NB4 (cell line): ENCODE data around the gene PROX1.

Experiments used
- DNase-seq: peaks from one replicate; pipeline ENCODE4 v3.0.0; 2010; ENCODE audit warnings: low read depth
- H3K4me3 ChIP-seq: one replicate; pipeline ENCODE4 v1.5.1; 2011; ENCODE audit warnings: mild to moderate bottlenecking, low read depth, low read length, moderate library complexity
- CTCF ChIP-seq: IDR thresholded peaks from one replicate; pipeline ENCODE4 v1.5.1; 2012; ENCODE audit warnings: low read depth, low read length
- MAX ChIP-seq: IDR thresholded peaks from 2 replicates; pipeline ENCODE4 v1.6.1; 2011; ENCODE audit warnings: low read depth, low read length
- MYC ChIP-seq: IDR thresholded peaks from 2 replicates; pipeline ENCODE4 v1.6.1; 2011; ENCODE audit warnings: low read depth, low read length
- POLR2A ChIP-seq: IDR thresholded peaks from 2 replicates; pipeline ENCODE4 v1.6.1; 2011; ENCODE audit warnings: mild to moderate bottlenecking; ENCODE audit not compliant: insufficient read length; ENCODE audit errors: extremely low read depth

Gene PROX1

GRCh38 chr1:213973129-213973528 lies 14.6 kb upstream of the PROX1 start:
- H3K4me3 ChIP-seq: no peak overlapping the region
- TF ChIP-seq POLR2A (no peak), MYC (no peak), MAX (no peak), CTCF (no peak)
- peak; percentile 55 for DNase-seq

GRCh38 chr1:213976665-213977485 lies 10.9 kb upstream of the PROX1 start:
- H3K4me3 ChIP-seq: no peak overlapping the region

GRCh38 chr1:213977486-213977842 lies 10.3 kb upstream of the PROX1 start:
- H3K4me3 ChIP-seq: no peak overlapping the region
- no peak for DNase-seq
- TF ChIP-seq CTCF (no peak), POLR2A (no peak), MAX (no peak), MYC (no peak)

More at GRCh38 chr1:213976665-213977485, 10.9 kb upstream of the PROX1 start:
- no peak for TF ChIP-seq MYC
- no peak for TF ChIP-seq MAX
- no peak for TF ChIP-seq POLR2A
- TF ChIP-seq CTCF: no peak
- no peak for DNase-seq

GRCh38 chr1:213977909-213978308 lies 9.9 kb upstream of the PROX1 start:
- no peak for DNase-seq
- H3K4me3 ChIP-seq: no peak overlapping the region
- TF ChIP-seq MYC: no peak
- TF ChIP-seq CTCF: no peak
- TF ChIP-seq MAX: no peak

- no peak overlapping the region for H3K4me3 ChIP-seq
These were observed 7.8 kb upstream of the PROX1 start for GRCh38 chr1:213979751-213980586.

More at GRCh38 chr1:213979751-213980586, 7.8 kb upstream of the PROX1 start:
- DNase-seq: no peak
- TF ChIP-seq MYC: no peak
- no peak for TF ChIP-seq MAX
- no peak for TF ChIP-seq POLR2A
- no peak for TF ChIP-seq CTCF
